ENCODE results near the gene OR11G2. TPM values are rescaled to one million over a fixed set of nuclear protein-coding genes. Genes with fewer than 3 reads are reported as not detected.

Gene OR11G2
- total and polyA plus RNA-seq, 2 donors (not counting 3 experiments of a cell fraction or from before 2014, with no cell fraction given): not detected

GRCh38 chr14:20191396-20191795 is 700 bp downstream of the OR11G2 start:
- CTCF ChIA-PET: no interaction called here
- POLR2A ChIA-PET: no interaction called here

GRCh38 chr14:20194101-20194500 is 3.4 kb downstream of the OR11G2 start:
- Histone ChIP-seq H3K36me3 (ENCODE audit: control insufficient read depth in 2 of 2, extremely low read depth in 1 of 2, insufficient read depth in 2 of 2, low read length in 2 of 2) (no peaks in the 10 kb centered on the region), H3K4me1 (ENCODE audit: control insufficient read depth, extremely low read depth, insufficient read depth, low read length) (no peaks in the 10 kb centered on the region), H3K27ac (ENCODE audit: insufficient read depth, low read depth, low read length) (no peak overlapping the region), H2AFZ (ENCODE audit: low read depth, low read length) (no peak overlapping the region), H4K20me1 (replicated peaks; ENCODE audit: control insufficient read depth, extremely low read depth, insufficient read depth, low read length) (no peaks in the 10 kb centered on the region), H3K27me3 (ENCODE audit: control insufficient read depth in 2 of 2, insufficient read depth in 2 of 2, low read length in 2 of 2) (no peaks in the 10 kb centered on the region), H3K4me2 (ENCODE audit: insufficient read depth, low read length) (no peak overlapping the region), H3K9ac (replicated peaks; ENCODE audit: extremely low read depth, insufficient read depth, low read length) (no peak overlapping the region), H3K9me1 (replicated peaks; ENCODE audit: control insufficient read depth, extremely low read depth, insufficient read depth, low read length) (no peaks in the 10 kb centered on the region), H3K4me3 (replicated peaks in 1 of 3; ENCODE audit: insufficient read depth in 1 of 3, low read depth in 1 of 3, low read length in 3 of 3) (no peak overlapping the region), H3K79me2 (ENCODE audit: control insufficient read depth, insufficient read depth, low read length) (no peaks in the 10 kb centered on the region), H3K9me3 (replicated peaks; ENCODE audit: control insufficient read depth, insufficient read depth, low read length) (peaks cover 1% of the 10 kb centered on the region)
- DNase-seq (ENCODE audit: low read depth, low spot score) (no peak), FAIRE-seq (no peak)
- intact Hi-C loops (cut with micrococcal nuclease): no loop called here
- POLR2A ChIA-PET: no interaction called here
- CTCF ChIA-PET: no interaction called here
- no TSS peak for BruUV-seq (replicated peaks)
- TF ChIP-seq POLR2AphosphoS5 (IDR thresholded peaks at IDR 0.05; ENCODE audit: insufficient read depth, low read depth, low read length) (no peak), EZH2 (IDR thresholded peaks at IDR 0.05; ENCODE audit: borderline replicate concordance, low read depth, low read length, severe bottlenecking) (no peak), MYC (IDR thresholded peaks at IDR 0.05; ENCODE audit: low read depth, low read length) (no peak), GATA2 (IDR thresholded peaks at IDR 0.05; ENCODE audit: insufficient read depth, insufficient read length, low read depth, low read length) (no peak), JUN (IDR thresholded peaks at IDR 0.05; ENCODE audit: borderline replicate concordance, insufficient read depth, insufficient read length, low read depth) (no peak), FOS (IDR thresholded peaks at IDR 0.05; ENCODE audit: borderline replicate concordance, insufficient read depth, low read length) (no peak), MAX (IDR thresholded peaks at IDR 0.05; ENCODE audit: insufficient read depth, insufficient read length) (no peak), POLR2A (IDR thresholded peaks at IDR 0.05; ENCODE audit: low read depth, low read length) (no peak)
- TF ChIP-seq, protein P1, sequence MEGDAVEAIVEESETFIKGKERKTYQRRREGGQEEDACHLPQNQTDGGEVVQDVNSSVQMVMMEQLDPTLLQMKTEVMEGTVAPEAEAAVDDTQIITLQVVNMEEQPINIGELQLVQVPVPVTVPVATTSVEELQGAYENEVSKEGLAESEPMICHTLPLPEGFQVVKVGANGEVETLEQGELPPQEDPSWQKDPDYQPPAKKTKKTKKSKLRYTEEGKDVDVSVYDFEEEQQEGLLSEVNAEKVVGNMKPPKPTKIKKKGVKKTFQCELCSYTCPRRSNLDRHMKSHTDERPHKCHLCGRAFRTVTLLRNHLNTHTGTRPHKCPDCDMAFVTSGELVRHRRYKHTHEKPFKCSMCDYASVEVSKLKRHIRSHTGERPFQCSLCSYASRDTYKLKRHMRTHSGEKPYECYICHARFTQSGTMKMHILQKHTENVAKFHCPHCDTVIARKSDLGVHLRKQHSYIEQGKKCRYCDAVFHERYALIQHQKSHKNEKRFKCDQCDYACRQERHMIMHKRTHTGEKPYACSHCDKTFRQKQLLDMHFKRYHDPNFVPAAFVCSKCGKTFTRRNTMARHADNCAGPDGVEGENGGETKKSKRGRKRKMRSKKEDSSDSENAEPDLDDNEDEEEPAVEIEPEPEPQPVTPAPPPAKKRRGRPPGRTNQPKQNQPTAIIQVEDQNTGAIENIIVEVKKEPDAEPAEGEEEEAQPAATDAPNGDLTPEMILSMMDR (IDR thresholded peaks at IDR 0.05; ENCODE audit: extremely low read depth in 1 of 2, insufficient read depth in 1 of 2, low read depth in 1 of 2, low read length in 2 of 2): no peak
- dilution Hi-C loops (cut with MboI; ENCODE audit: extremely low pct_ligation_motif_present, low sequenced_read_pairs): no loop called here

More at GRCh38 chr14:20191396-20191795, 700 bp downstream of the OR11G2 start:
- Histone ChIP-seq H3K4me2 (ENCODE audit: insufficient read depth, low read length) (no peak overlapping the region), H3K27ac (ENCODE audit: insufficient read depth, low read depth, low read length) (no peak overlapping the region), H3K9ac (replicated peaks; ENCODE audit: extremely low read depth, insufficient read depth, low read length) (no peak overlapping the region), H3K36me3 (ENCODE audit: control insufficient read depth in 2 of 2, extremely low read depth in 1 of 2, insufficient read depth in 2 of 2, low read length in 2 of 2) (no peaks in the 10 kb centered on the region), H2AFZ (ENCODE audit: low read depth, low read length) (no peak overlapping the region), H3K4me1 (ENCODE audit: control insufficient read depth, extremely low read depth, insufficient read depth, low read length) (no peaks in the 10 kb centered on the region), H3K9me3 (replicated peaks; ENCODE audit: control insufficient read depth, insufficient read depth, low read length) (no peaks in the 10 kb centered on the region), H3K79me2 (ENCODE audit: control insufficient read depth, insufficient read depth, low read length) (no peaks in the 10 kb centered on the region), H3K27me3 (ENCODE audit: control insufficient read depth in 2 of 2, insufficient read depth in 2 of 2, low read length in 2 of 2) (no peaks in the 10 kb centered on the region), H4K20me1 (replicated peaks; ENCODE audit: control insufficient read depth, extremely low read depth, insufficient read depth, low read length) (no peaks in the 10 kb centered on the region), H3K9me1 (replicated peaks; ENCODE audit: control insufficient read depth, extremely low read depth, insufficient read depth, low read length) (no peaks in the 10 kb centered on the region), H3K4me3 (replicated peaks in 1 of 3; ENCODE audit: insufficient read depth in 1 of 3, low read depth in 1 of 3, low read length in 3 of 3) (no peak overlapping the region)
- FAIRE-seq (no peak), DNase-seq (ENCODE audit: low read depth, low spot score) (no peak)
- no TSS peak for BruUV-seq (replicated peaks)
- intact Hi-C loops (cut with micrococcal nuclease) (no loop called here), dilution Hi-C loops (cut with MboI; ENCODE audit: extremely low pct_ligation_motif_present, low sequenced_read_pairs) (no loop called here)
- TF ChIP-seq POLR2A (IDR thresholded peaks at IDR 0.05; ENCODE audit: low read depth, low read length): no peak
- no peak for TF ChIP-seq MAX (IDR thresholded peaks at IDR 0.05; ENCODE audit: insufficient read depth, insufficient read length)
- TF ChIP-seq JUN (IDR thresholded peaks at IDR 0.05; ENCODE audit: borderline replicate concordance, insufficient read depth, insufficient read length, low read depth): no peak
- no peak for TF ChIP-seq FOS (IDR thresholded peaks at IDR 0.05; ENCODE audit: borderline replicate concordance, insufficient read depth, low read length)
- no peak for TF ChIP-seq MYC (IDR thresholded peaks at IDR 0.05; ENCODE audit: low read depth, low read length)
- TF ChIP-seq, protein P1 (IDR thresholded peaks at IDR 0.05; ENCODE audit: extremely low read depth in 1 of 2, insufficient read depth in 1 of 2, low read depth in 1 of 2, low read length in 2 of 2): no peak
